Astrocyte of the spinal cord (primary cell): ENCODE data around the gene DEGS1.

ENCODE experiments used
- DNase-seq: peaks from one replicate; pipeline ENCODE4 v3.0.0; 2011; ENCODE audit warnings: low read depth, low spot score
- H3K4me3 ChIP-seq: 2 replicates; pipeline ENCODE4 v1.5.1; 2011; ENCODE audit warnings: low read depth, mild to moderate bottlenecking, low read length, moderate library complexity
- in situ Hi-C: cut with HindIII; loops from 2 replicates; pipeline ENCODE4 v1.10.0; 2017; ENCODE audit warnings: low sequenced_read_pairs
- TF ChIP-seq, protein P1 (sequence below): IDR thresholded peaks from 2 replicates; pipeline ENCODE4 v1.5.1; 2012; ENCODE audit warnings: low read depth, mild to moderate bottlenecking, low read length, inconsistent platforms

DEGS1 gene

GRCh38 chr1:224169718-224170270 lies 13.2 kb upstream of the DEGS1 start:
- no peak overlapping the region for H3K4me3 ChIP-seq
- in situ Hi-C loops: no loop called here
- TF ChIP-seq, protein P1, sequence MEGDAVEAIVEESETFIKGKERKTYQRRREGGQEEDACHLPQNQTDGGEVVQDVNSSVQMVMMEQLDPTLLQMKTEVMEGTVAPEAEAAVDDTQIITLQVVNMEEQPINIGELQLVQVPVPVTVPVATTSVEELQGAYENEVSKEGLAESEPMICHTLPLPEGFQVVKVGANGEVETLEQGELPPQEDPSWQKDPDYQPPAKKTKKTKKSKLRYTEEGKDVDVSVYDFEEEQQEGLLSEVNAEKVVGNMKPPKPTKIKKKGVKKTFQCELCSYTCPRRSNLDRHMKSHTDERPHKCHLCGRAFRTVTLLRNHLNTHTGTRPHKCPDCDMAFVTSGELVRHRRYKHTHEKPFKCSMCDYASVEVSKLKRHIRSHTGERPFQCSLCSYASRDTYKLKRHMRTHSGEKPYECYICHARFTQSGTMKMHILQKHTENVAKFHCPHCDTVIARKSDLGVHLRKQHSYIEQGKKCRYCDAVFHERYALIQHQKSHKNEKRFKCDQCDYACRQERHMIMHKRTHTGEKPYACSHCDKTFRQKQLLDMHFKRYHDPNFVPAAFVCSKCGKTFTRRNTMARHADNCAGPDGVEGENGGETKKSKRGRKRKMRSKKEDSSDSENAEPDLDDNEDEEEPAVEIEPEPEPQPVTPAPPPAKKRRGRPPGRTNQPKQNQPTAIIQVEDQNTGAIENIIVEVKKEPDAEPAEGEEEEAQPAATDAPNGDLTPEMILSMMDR: no peak
- DNase-seq: no peak

- TF ChIP-seq, protein P1: no peak
- DNase-seq: no peak
- in situ Hi-C loops: no loop called here
- H3K4me3 ChIP-seq: no peak overlapping the region
Observed at GRCh38 chr1:224170343-224170742, 12.7 kb upstream of the DEGS1 start.

- peak; percentile 15 for DNase-seq
- in situ Hi-C loops: no loop called here
- TF ChIP-seq, protein P1: peak; percentile 50
- no peak overlapping the region for H3K4me3 ChIP-seq
Observed at GRCh38 chr1:224170748-224171478, 12.1 kb upstream of the DEGS1 start.

- no peak overlapping the region for H3K4me3 ChIP-seq
- in situ Hi-C loops: no loop called here
- no peak for DNase-seq
- TF ChIP-seq, protein P1: no peak
Observed at GRCh38 chr1:224172229-224172628, 10.8 kb upstream of the DEGS1 start.

GRCh38 chr1:224173523-224173922 lies 9.5 kb upstream of the DEGS1 start:
- no peak overlapping the region for H3K4me3 ChIP-seq
- TF ChIP-seq, protein P1: no peak
- in situ Hi-C loops: no loop called here
- no peak for DNase-seq

DNA sequence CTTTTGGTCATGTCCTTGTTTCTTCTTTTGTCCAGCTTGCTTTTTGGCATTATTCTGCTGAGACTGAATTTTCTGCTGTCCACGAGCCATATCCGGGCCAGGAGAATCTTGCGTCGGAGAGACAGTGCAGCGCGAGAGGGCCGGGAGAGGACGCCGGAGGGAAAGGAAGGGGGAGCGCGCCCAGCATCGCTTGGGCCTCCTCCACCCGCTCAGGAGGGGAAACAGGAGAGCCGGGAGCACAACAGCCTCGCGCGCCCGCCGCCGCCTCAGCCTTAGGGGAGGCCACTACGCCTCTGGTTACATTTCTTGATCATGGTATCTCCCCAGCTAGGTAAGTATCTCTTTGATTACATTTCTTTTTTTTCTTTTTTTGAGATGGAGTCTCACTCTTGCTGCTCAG lies 7.4 kb upstream of the DEGS1 start:
- TF ChIP-seq, protein P1: peak; percentile 9
- in situ Hi-C loops: no loop called here
- peak; percentile 18 for DNase-seq
- H3K4me3 ChIP-seq: no peak overlapping the region
